WTC11 (cell line): ENCODE data around the gene ZNF773. TPM values are rescaled to one million over a fixed set of nuclear protein-coding genes. Genes with fewer than 3 reads are reported as not detected.

Experiments used
- ATF1 ChIP-seq: sonication (generic); formaldehyde crosslinking; IDR thresholded peaks from 2 replicates; pipeline ENCODE4 v1.8.1; 2023; ENCODE audit warnings: mild to moderate bottlenecking, moderate library complexity, missing genetic modification reagents
- ESRRA ChIP-seq: sonication (generic); formaldehyde crosslinking; IDR thresholded peaks from 2 replicates; pipeline ENCODE4 v1.8.1; 2022; ENCODE audit warnings: mild to moderate bottlenecking, missing genetic modification reagents, borderline replicate concordance
- ETV6 ChIP-seq: sonication (generic); formaldehyde crosslinking; IDR thresholded peaks from 2 replicates; pipeline ENCODE4 v1.8.1; 2022; ENCODE audit warnings: mild to moderate bottlenecking, missing genetic modification reagents
- GABPB1 ChIP-seq: sonication (generic); formaldehyde crosslinking; IDR thresholded peaks from 2 replicates; pipeline ENCODE4 v1.8.1; 2023; ENCODE audit warnings: mild to moderate bottlenecking, missing genetic modification reagents
- HMGA2 ChIP-seq: fragments of 250-450 bp; sonication (Bioruptor Pico); IDR thresholded peaks from 2 replicates; pipeline ENCODE4 v1.4.0; 2021; ENCODE audit warnings: mild to moderate bottlenecking, moderate library complexity
- JAZF1 ChIP-seq: fragments of 250-450 bp; sonication (Bioruptor Pico); IDR thresholded peaks from 2 replicates; pipeline ENCODE4 v1.9.0; 2021; ENCODE audit warnings: moderate library complexity, mild to moderate bottlenecking, inconsistent platforms
- MYBL2 ChIP-seq: sonication (generic); formaldehyde crosslinking; IDR thresholded peaks from 2 replicates; pipeline ENCODE4 v1.8.1; 2023; ENCODE audit warnings: mild to moderate bottlenecking, moderate library complexity, missing genetic modification reagents
- NR1H2 ChIP-seq: sonication (generic); formaldehyde crosslinking; IDR thresholded peaks from 2 replicates; pipeline ENCODE4 v1.9.0; 2021; ENCODE audit warnings: mild to moderate bottlenecking, moderate library complexity, missing genetic modification reagents
- NR2C2 ChIP-seq: sonication (generic); formaldehyde crosslinking; IDR thresholded peaks from 2 replicates; pipeline ENCODE4 v1.8.0; 2022; ENCODE audit warnings: mild to moderate bottlenecking, missing genetic modification reagents
- PRRX2 ChIP-seq: fragments of 250-450 bp; sonication (Bioruptor Pico); IDR thresholded peaks from 2 replicates; pipeline ENCODE4 v1.8.0; 2021; ENCODE audit warnings: mild to moderate bottlenecking
- RORB ChIP-seq: fragments of 250-450 bp; sonication (Bioruptor Pico); IDR thresholded peaks from 2 replicates; pipeline ENCODE4 v1.9.0; 2021; ENCODE audit warnings: mild to moderate bottlenecking
- SMAD3 ChIP-seq: sonication (generic); formaldehyde crosslinking; IDR thresholded peaks from 2 replicates; pipeline ENCODE4 v1.8.0; 2022; ENCODE audit warnings: missing genetic modification reagents, mild to moderate bottlenecking, borderline replicate concordance
- TP53 ChIP-seq: sonication (generic); formaldehyde crosslinking; IDR thresholded peaks from 2 replicates; pipeline ENCODE4 v1.8.1; 2023; ENCODE audit warnings: mild to moderate bottlenecking, missing genetic modification reagents
- ZBTB21 ChIP-seq: sonication (generic); formaldehyde crosslinking; IDR thresholded peaks from 2 replicates; pipeline ENCODE4 v1.8.1; 2023; ENCODE audit warnings: mild to moderate bottlenecking, missing genetic modification reagents, borderline replicate concordance
- ZNF232 ChIP-seq: sonication (generic); formaldehyde crosslinking; IDR thresholded peaks from 2 replicates; pipeline ENCODE4 v1.8.0; 2022; ENCODE audit warnings: mild to moderate bottlenecking, missing genetic modification reagents
- ZNF263 ChIP-seq: sonication (generic); formaldehyde crosslinking; IDR thresholded peaks from 2 replicates; pipeline ENCODE4 v1.8.1; 2022; ENCODE audit warnings: low read depth, mild to moderate bottlenecking, moderate library complexity, missing genetic modification reagents
- ZNF396 ChIP-seq: fragments of 250-450 bp; sonication (Bioruptor Pico); IDR thresholded peaks from 2 replicates; pipeline ENCODE4 v1.8.0; 2021; ENCODE audit warnings: mild to moderate bottlenecking, moderate library complexity, borderline replicate concordance
- ZNF416 ChIP-seq: fragments of 250-450 bp; sonication (Bioruptor Pico); IDR thresholded peaks from 2 replicates; pipeline ENCODE4 v1.9.0; 2021; ENCODE audit warnings: mild to moderate bottlenecking, inconsistent platforms
- total RNA-seq: library from RNA; stranded (reverse); gene quantifications from 3 replicates; pipeline ENCODE4 v1.2.3, GENCODE V29; 2021
- TF ChIP-seq, protein P1 (sequence below): sonication (generic); formaldehyde crosslinking; IDR thresholded peaks from 2 replicates; pipeline ENCODE4 v1.8.0; 2023; ENCODE audit warnings: mild to moderate bottlenecking, missing genetic modification reagents
- TF ChIP-seq, protein P2 (sequence below): sonication (generic); formaldehyde crosslinking; IDR thresholded peaks from 2 replicates; pipeline ENCODE4 v1.8.1; 2023; ENCODE audit warnings: mild to moderate bottlenecking, missing genetic modification reagents
- TF ChIP-seq, protein P3 (sequence below): fragments of 250-450 bp; sonication (Bioruptor Pico); IDR thresholded peaks from 2 replicates; pipeline ENCODE4 v1.8.0; 2021; ENCODE audit warnings: mild to moderate bottlenecking
- TF ChIP-seq, protein P4 (sequence below): sonication (generic); formaldehyde crosslinking; IDR thresholded peaks from 2 replicates; pipeline ENCODE4 v1.8.1; 2022; ENCODE audit warnings: mild to moderate bottlenecking, moderate library complexity, missing genetic modification reagents
- TF ChIP-seq, protein P5 (sequence below): fragments of 250-450 bp; sonication (Bioruptor Pico); IDR thresholded peaks from 2 replicates; pipeline ENCODE4 v1.9.0; 2021; ENCODE audit warnings: mild to moderate bottlenecking
- TF ChIP-seq, protein P6 (sequence below): fragments of 250-450 bp; sonication (Bioruptor Pico); IDR thresholded peaks from 2 replicates; pipeline ENCODE4 v1.9.0; 2021; ENCODE audit warnings: mild to moderate bottlenecking, borderline replicate concordance
- TF ChIP-seq, protein P7 (sequence below): sonication (generic); formaldehyde crosslinking; IDR thresholded peaks from 2 replicates; pipeline ENCODE4 v1.8.1; 2023; ENCODE audit warnings: mild to moderate bottlenecking, moderate library complexity, missing genetic modification reagents

The ZNF773 gene
- total RNA-seq, 1 experiment from 2014 or later: 8.6 TPM

DNA sequence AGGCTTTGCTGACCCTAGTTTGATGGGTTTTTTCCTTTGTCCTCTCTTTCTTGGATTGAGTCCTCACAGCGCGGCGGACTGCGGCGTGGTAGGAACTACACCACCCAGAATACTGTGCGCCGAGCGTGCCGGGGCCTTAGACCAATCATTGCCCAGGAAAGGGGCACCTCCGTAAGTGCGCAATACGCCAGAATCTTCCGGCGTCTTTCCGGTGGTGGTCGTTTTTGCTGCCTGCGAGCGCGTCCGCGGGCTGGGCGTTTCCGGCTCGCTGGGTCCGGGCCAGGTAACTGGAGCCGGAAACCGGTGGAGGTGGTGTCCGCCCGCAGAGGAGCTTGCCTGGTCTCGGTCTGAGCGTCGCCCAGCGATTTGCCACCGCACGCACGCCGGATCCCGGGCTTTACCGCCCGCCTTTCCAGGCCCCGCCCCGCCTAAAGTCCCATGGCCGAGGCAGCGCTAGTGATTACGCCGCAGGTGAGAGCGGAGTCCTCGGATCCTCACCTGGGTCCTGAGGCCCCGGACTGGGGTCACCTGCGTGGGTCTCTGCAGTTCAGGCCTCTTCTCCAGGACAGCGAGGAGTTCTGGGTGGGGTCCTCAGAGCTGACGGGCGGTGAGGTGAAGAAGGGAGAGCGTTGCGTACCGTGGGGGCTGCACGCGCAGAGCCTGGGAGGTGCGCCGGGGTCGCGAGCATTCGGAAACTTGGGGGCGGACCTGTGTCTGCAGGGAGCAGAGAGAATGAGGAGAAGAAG lies 27.6 kb downstream of the ZNF773 start, which contains the start of gene ZNF549 (continued):
- TF ChIP-seq, protein P1, sequence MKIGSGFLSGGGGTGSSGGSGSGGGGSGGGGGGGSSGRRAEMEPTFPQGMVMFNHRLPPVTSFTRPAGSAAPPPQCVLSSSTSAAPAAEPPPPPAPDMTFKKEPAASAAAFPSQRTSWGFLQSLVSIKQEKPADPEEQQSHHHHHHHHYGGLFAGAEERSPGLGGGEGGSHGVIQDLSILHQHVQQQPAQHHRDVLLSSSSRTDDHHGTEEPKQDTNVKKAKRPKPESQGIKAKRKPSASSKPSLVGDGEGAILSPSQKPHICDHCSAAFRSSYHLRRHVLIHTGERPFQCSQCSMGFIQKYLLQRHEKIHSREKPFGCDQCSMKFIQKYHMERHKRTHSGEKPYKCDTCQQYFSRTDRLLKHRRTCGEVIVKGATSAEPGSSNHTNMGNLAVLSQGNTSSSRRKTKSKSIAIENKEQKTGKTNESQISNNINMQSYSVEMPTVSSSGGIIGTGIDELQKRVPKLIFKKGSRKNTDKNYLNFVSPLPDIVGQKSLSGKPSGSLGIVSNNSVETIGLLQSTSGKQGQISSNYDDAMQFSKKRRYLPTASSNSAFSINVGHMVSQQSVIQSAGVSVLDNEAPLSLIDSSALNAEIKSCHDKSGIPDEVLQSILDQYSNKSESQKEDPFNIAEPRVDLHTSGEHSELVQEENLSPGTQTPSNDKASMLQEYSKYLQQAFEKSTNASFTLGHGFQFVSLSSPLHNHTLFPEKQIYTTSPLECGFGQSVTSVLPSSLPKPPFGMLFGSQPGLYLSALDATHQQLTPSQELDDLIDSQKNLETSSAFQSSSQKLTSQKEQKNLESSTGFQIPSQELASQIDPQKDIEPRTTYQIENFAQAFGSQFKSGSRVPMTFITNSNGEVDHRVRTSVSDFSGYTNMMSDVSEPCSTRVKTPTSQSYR (CRISPR knock-in tag): 0 out of 2 replicates have a peak, but pooled peaks have one; percentile 43
- TF ChIP-seq, protein P2, sequence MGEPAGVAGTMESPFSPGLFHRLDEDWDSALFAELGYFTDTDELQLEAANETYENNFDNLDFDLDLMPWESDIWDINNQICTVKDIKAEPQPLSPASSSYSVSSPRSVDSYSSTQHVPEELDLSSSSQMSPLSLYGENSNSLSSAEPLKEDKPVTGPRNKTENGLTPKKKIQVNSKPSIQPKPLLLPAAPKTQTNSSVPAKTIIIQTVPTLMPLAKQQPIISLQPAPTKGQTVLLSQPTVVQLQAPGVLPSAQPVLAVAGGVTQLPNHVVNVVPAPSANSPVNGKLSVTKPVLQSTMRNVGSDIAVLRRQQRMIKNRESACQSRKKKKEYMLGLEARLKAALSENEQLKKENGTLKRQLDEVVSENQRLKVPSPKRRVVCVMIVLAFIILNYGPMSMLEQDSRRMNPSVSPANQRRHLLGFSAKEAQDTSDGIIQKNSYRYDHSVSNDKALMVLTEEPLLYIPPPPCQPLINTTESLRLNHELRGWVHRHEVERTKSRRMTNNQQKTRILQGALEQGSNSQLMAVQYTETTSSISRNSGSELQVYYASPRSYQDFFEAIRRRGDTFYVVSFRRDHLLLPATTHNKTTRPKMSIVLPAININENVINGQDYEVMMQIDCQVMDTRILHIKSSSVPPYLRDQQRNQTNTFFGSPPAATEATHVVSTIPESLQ (CRISPR knock-in tag): no peak
- TF ChIP-seq NR1H2 (no peak), ETV6 (CRISPR knock-in tag) (peak; percentile 90), ATF1 (CRISPR knock-in tag) (no peak), ZNF396 (no peak), JAZF1 (CRISPR knock-in tag) (no peak), GABPB1 (peak; percentile 79), ZNF416 (CRISPR knock-in tag) (peak; percentile 92; the same call in 1 of the 2 replicates), RORB (CRISPR knock-in tag) (no peak), SMAD3 (no peak), TP53 (CRISPR knock-in tag) (no peak), ZNF232 (CRISPR knock-in tag) (peak; percentile 64; the same call in 1 of the 2 replicates), NR2C2 (no peak), ESRRA (CRISPR knock-in tag) (no peak), MYBL2 (no peak), ZBTB21 (CRISPR knock-in tag) (peak; percentile 92), HMGA2 (CRISPR knock-in tag) (no peak), PRRX2 (CRISPR knock-in tag) (no peak), ZNF263 (CRISPR knock-in tag) (no peak)
- TF ChIP-seq, protein P3, sequence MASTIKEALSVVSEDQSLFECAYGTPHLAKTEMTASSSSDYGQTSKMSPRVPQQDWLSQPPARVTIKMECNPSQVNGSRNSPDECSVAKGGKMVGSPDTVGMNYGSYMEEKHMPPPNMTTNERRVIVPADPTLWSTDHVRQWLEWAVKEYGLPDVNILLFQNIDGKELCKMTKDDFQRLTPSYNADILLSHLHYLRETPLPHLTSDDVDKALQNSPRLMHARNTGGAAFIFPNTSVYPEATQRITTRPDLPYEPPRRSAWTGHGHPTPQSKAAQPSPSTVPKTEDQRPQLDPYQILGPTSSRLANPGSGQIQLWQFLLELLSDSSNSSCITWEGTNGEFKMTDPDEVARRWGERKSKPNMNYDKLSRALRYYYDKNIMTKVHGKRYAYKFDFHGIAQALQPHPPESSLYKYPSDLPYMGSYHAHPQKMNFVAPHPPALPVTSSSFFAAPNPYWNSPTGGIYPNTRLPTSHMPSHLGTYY (CRISPR knock-in tag): no peak
- TF ChIP-seq, protein P4, sequence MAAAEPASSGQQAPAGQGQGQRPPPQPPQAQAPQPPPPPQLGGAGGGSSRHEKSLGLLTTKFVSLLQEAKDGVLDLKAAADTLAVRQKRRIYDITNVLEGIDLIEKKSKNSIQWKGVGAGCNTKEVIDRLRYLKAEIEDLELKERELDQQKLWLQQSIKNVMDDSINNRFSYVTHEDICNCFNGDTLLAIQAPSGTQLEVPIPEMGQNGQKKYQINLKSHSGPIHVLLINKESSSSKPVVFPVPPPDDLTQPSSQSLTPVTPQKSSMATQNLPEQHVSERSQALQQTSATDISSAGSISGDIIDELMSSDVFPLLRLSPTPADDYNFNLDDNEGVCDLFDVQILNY: 0 out of 2 replicates have a peak, but pooled peaks have one; percentile 77
- TF ChIP-seq, protein P5, sequence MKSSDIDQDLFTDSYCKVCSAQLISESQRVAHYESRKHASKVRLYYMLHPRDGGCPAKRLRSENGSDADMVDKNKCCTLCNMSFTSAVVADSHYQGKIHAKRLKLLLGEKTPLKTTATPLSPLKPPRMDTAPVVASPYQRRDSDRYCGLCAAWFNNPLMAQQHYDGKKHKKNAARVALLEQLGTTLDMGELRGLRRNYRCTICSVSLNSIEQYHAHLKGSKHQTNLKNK (CRISPR knock-in tag): no peak
- TF ChIP-seq, protein P6, sequence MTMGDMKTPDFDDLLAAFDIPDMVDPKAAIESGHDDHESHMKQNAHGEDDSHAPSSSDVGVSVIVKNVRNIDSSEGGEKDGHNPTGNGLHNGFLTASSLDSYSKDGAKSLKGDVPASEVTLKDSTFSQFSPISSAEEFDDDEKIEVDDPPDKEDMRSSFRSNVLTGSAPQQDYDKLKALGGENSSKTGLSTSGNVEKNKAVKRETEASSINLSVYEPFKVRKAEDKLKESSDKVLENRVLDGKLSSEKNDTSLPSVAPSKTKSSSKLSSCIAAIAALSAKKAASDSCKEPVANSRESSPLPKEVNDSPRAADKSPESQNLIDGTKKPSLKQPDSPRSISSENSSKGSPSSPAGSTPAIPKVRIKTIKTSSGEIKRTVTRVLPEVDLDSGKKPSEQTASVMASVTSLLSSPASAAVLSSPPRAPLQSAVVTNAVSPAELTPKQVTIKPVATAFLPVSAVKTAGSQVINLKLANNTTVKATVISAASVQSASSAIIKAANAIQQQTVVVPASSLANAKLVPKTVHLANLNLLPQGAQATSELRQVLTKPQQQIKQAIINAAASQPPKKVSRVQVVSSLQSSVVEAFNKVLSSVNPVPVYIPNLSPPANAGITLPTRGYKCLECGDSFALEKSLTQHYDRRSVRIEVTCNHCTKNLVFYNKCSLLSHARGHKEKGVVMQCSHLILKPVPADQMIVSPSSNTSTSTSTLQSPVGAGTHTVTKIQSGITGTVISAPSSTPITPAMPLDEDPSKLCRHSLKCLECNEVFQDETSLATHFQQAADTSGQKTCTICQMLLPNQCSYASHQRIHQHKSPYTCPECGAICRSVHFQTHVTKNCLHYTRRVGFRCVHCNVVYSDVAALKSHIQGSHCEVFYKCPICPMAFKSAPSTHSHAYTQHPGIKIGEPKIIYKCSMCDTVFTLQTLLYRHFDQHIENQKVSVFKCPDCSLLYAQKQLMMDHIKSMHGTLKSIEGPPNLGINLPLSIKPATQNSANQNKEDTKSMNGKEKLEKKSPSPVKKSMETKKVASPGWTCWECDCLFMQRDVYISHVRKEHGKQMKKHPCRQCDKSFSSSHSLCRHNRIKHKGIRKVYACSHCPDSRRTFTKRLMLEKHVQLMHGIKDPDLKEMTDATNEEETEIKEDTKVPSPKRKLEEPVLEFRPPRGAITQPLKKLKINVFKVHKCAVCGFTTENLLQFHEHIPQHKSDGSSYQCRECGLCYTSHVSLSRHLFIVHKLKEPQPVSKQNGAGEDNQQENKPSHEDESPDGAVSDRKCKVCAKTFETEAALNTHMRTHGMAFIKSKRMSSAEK (CRISPR knock-in tag): no peak
- TF ChIP-seq, protein P7, sequence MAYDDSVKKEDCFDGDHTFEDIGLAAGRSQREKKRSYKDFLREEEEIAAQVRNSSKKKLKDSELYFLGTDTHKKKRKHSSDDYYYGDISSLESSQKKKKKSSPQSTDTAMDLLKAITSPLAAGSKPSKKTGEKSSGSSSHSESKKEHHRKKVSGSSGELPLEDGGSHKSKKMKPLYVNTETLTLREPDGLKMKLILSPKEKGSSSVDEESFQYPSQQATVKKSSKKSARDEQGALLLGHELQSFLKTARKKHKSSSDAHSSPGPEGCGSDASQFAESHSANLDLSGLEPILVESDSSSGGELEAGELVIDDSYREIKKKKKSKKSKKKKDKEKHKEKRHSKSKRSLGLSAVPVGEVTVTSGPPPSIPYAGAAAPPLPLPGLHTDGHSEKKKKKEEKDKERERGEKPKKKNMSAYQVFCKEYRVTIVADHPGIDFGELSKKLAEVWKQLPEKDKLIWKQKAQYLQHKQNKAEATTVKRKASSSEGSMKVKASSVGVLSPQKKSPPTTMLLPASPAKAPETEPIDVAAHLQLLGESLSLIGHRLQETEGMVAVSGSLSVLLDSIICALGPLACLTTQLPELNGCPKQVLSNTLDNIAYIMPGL (CRISPR knock-in tag): peak; percentile 75
